AML-193 (cell line): Measurements from ENCODE around the gene PJVK.

Experiments used
- DNase-seq, 2 experiments: peaks; one replicate each; lab custom pipeline; 2025; lab: John Stamatoyannopoulos, UW

Gene PJVK

GRCh38 chr2:178480227-178481181 lies 29.3 kb downstream of the PJVK start, which contains the start of gene PLEKHA3:
Gene PLEKHA3 (plus strand): TSS chr2:178480457. CDS start chr2:178480870, 413 bp downstream.
- DNase-seq, result peak; percentile 81 to 88

GRCh38 chr2:178482437-178482836 lies 31.3 kb downstream of the PJVK start:
- DNase-seq, result no peak

GRCh38 chr2:178484245-178485041 lies 33.3 kb downstream of the PJVK start:
- no peak for DNase-seq

GRCh38 chr2:178485356-178485755 lies 34.2 kb downstream of the PJVK start:
- DNase-seq, result no peak

GRCh38 chr2:178491612-178492011 lies 40.4 kb downstream of the PJVK start:
- no peak for DNase-seq

- DNase-seq, result no peak
These were observed 44.9 kb downstream of the PJVK start for GRCh38 chr2:178496049-178496448.

GRCh38 chr2:178498137-178498536 lies 47.0 kb downstream of the PJVK start:
- DNase-seq, result no peak

- DNase-seq, result no peak
These were observed 48.5 kb downstream of the PJVK start for GRCh38 chr2:178499640-178500039.

- no peak for DNase-seq
These were observed 51.6 kb downstream of the PJVK start for GRCh38 chr2:178502751-178503150.

GRCh38 chr2:178506101-178506500 lies 54.9 kb downstream of the PJVK start:
- DNase-seq, result no peak

- DNase-seq, result no peak
These were observed 55.3 kb downstream of the PJVK start for GRCh38 chr2:178506524-178506923.

- DNase-seq, result no peak
These were observed 55.8 kb downstream of the PJVK start for GRCh38 chr2:178506949-178507348.

GRCh38 chr2:178508646-178509045 lies 57.5 kb downstream of the PJVK start:
- DNase-seq, result no peak

- no peak for DNase-seq
These were observed 59.2 kb downstream of the PJVK start for GRCh38 chr2:178510384-178510783.
